ENCODE data around the gene WRAP73.

Gene WRAP73

GRCh38 chr1:3633344-3634058, 16.4 kb downstream of the WRAP73 start:
- no peak overlapping the region; the same call in 1 of the 2 replicates for H3K9ac ChIP-seq (ENCODE audit: low read depth, low read length)
- H3K4me3 ChIP-seq (ENCODE audit: low read depth, low read length) = no peak overlapping the region
- peaks cover 95% of the 10 kb centered on the region for H3K36me3 ChIP-seq (ENCODE audit: control insufficient read depth, insufficient read depth, low read length)
- H3K9me3 ChIP-seq (ENCODE audit: control insufficient read depth, insufficient read depth, low read length) = no peaks in the 10 kb centered on the region
- no peaks in the 10 kb centered on the region for H3K27me3 ChIP-seq (ENCODE audit: control insufficient read depth, insufficient read depth, low read length)
- H3K4me1 ChIP-seq (ENCODE audit: control insufficient read depth, insufficient read depth, low read length) = no peaks in the 10 kb centered on the region; the same call in 1 of the 2 replicates
- H3K27ac ChIP-seq (ENCODE audit: low read depth, low read length) = no peak overlapping the region

- Histone ChIP-seq H3K36me3 (ENCODE audit: control insufficient read depth, insufficient read depth, low read length) (peaks cover 95% of the 10 kb centered on the region), H3K27me3 (ENCODE audit: control insufficient read depth, insufficient read depth, low read length) (no peaks in the 10 kb centered on the region), H3K9ac (ENCODE audit: low read depth, low read length) (no peak overlapping the region), H3K27ac (ENCODE audit: low read depth, low read length) (peak overlapping the region; percentile 81), H3K9me3 (ENCODE audit: control insufficient read depth, insufficient read depth, low read length) (no peaks in the 10 kb centered on the region), H3K4me3 (ENCODE audit: low read depth, low read length) (no peak overlapping the region), H3K4me1 (ENCODE audit: control insufficient read depth, insufficient read depth, low read length) (no peaks in the 10 kb centered on the region; the same call in 1 of the 2 replicates)
Measured at GRCh38 chr1:3632716-3633343, 17.1 kb downstream of the WRAP73 start.

- H3K36me3 ChIP-seq (ENCODE audit: control insufficient read depth, insufficient read depth, low read length) = peaks cover 96% of the 10 kb centered on the region
- H3K9me3 ChIP-seq (ENCODE audit: control insufficient read depth, insufficient read depth, low read length) = no peaks in the 10 kb centered on the region
- peak overlapping the region; percentile 81 for H3K27ac ChIP-seq (ENCODE audit: low read depth, low read length)
- no peaks in the 10 kb centered on the region; the same call in 1 of the 2 replicates for H3K4me1 ChIP-seq (ENCODE audit: control insufficient read depth, insufficient read depth, low read length)
- H3K9ac ChIP-seq (ENCODE audit: low read depth, low read length) = no peak overlapping the region
- no peaks in the 10 kb centered on the region for H3K27me3 ChIP-seq (ENCODE audit: control insufficient read depth, insufficient read depth, low read length)
- H3K4me3 ChIP-seq (ENCODE audit: low read depth, low read length) = no peak overlapping the region
Measured at GRCh38 chr1:3632298-3632697, 17.6 kb downstream of the WRAP73 start.

DNA sequence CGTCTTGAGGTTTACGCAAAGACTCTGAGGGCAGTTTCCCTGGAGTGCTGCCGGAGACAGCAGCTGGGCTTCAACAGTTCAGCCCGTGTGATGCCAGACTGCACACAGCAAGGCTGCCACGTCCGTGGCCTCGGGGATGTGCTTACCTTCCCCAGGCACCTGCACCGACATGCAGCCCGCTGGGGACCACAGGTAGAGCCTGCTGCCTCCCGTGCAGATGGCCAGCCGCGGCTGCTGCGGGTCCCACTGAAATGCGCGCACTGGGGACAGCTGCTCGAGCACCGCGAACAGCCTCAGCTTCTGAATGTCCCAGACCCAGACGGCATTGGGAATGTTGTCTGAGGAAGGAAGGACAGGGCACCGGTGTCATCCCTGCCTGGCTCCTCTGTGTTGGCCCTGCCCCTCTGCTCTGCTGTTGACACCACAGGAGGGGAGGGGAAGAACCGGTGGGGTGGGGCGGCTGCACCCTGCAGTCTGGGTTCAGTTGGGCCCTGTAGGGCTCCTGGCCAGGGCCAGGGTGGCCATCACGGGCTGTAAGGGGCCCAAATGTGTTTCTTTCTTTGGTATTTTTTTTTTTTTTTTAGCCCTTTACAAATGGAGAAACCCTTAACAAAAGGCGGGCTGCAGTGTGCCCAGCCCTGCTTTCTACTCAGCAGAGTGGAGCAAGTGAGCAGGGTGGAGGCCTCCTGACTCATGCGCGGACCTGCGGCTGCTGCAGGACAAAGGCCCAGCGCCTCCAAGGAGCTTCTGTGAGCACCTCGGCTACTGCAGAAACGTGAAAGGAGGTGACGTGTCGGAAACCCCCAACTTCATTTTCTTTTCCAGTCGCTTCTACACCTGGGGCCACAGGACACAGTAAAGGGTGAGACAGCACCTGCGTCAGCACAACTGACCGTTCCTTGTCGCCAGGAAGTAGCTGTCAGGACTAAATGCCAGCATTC, 18.3 kb downstream of the WRAP73 start:
- Histone ChIP-seq H3K36me3 (ENCODE audit: control insufficient read depth, insufficient read depth, low read length) (peaks cover 91% of the 10 kb centered on the region), H3K4me1 (ENCODE audit: control insufficient read depth, insufficient read depth, low read length) (no peaks in the 10 kb centered on the region; the same call in 1 of the 2 replicates), H3K9me3 (ENCODE audit: control insufficient read depth, insufficient read depth, low read length) (no peaks in the 10 kb centered on the region), H3K27ac (ENCODE audit: low read depth, low read length) (peak overlapping the region; percentile 81), H3K9ac (ENCODE audit: low read depth, low read length) (no peak overlapping the region), H3K27me3 (ENCODE audit: control insufficient read depth, insufficient read depth, low read length) (no peaks in the 10 kb centered on the region), H3K4me3 (ENCODE audit: low read depth, low read length) (no peak overlapping the region)

DNA sequence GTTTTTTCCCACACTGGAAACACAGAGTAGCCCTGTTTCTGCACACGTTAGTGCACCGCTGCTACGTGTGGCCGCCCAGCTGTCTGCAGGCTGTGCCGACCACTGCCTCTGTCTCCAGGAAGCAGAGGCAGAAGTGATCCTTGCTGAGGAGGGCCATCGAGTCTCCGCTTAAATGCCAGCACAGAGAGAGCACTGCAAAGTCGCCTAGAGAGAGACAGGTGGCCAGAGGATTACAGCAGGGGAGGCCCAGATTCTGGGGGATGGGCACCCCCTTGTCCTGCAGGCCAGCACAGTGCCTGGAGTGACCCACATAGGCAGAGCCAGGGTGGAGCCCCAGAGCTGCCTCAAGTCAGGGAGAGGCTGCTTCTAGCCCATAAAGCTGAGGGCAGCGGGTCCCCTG, 19.0 kb downstream of the WRAP73 start:
- Histone ChIP-seq H3K27me3 (ENCODE audit: control insufficient read depth, insufficient read depth, low read length) (no peaks in the 10 kb centered on the region), H3K4me3 (ENCODE audit: low read depth, low read length) (no peak overlapping the region), H3K9ac (ENCODE audit: low read depth, low read length) (no peak overlapping the region), H3K4me1 (ENCODE audit: control insufficient read depth, insufficient read depth, low read length) (peaks cover under 1% of the 10 kb centered on the region; the same call in 1 of the 2 replicates), H3K36me3 (ENCODE audit: control insufficient read depth, insufficient read depth, low read length) (peaks cover 84% of the 10 kb centered on the region), H3K27ac (ENCODE audit: low read depth, low read length) (peak overlapping the region; percentile 81), H3K9me3 (ENCODE audit: control insufficient read depth, insufficient read depth, low read length) (no peaks in the 10 kb centered on the region)

- Histone ChIP-seq H3K36me3 (ENCODE audit: control insufficient read depth, insufficient read depth, low read length) (peaks cover 77% of the 10 kb centered on the region), H3K27me3 (ENCODE audit: control insufficient read depth, insufficient read depth, low read length) (no peaks in the 10 kb centered on the region), H3K4me3 (ENCODE audit: low read depth, low read length) (no peak overlapping the region), H3K9me3 (ENCODE audit: control insufficient read depth, insufficient read depth, low read length) (no peaks in the 10 kb centered on the region), H3K9ac (ENCODE audit: low read depth, low read length) (no peak overlapping the region), H3K4me1 (ENCODE audit: control insufficient read depth, insufficient read depth, low read length) (peaks cover 5% of the 10 kb centered on the region; the same call in 1 of the 2 replicates), H3K27ac (ENCODE audit: low read depth, low read length) (no peak overlapping the region)
Measured at GRCh38 chr1:3630161-3630611, 19.7 kb downstream of the WRAP73 start.

- Histone ChIP-seq H3K9ac (ENCODE audit: low read depth, low read length) (no peak overlapping the region), H3K4me1 (ENCODE audit: control insufficient read depth, insufficient read depth, low read length) (peaks cover 5% of the 10 kb centered on the region; the same call in 1 of the 2 replicates), H3K27ac (ENCODE audit: low read depth, low read length) (no peak overlapping the region), H3K36me3 (ENCODE audit: control insufficient read depth, insufficient read depth, low read length) (peaks cover 72% of the 10 kb centered on the region), H3K4me3 (ENCODE audit: low read depth, low read length) (no peak overlapping the region), H3K9me3 (ENCODE audit: control insufficient read depth, insufficient read depth, low read length) (no peaks in the 10 kb centered on the region), H3K27me3 (ENCODE audit: control insufficient read depth, insufficient read depth, low read length) (no peaks in the 10 kb centered on the region)
Measured at GRCh38 chr1:3629561-3630160, 20.2 kb downstream of the WRAP73 start.

GRCh38 chr1:3628445-3628844, 21.5 kb downstream of the WRAP73 start:
- no peaks in the 10 kb centered on the region for H3K27me3 ChIP-seq (ENCODE audit: control insufficient read depth, insufficient read depth, low read length)
- peaks cover 10% of the 10 kb centered on the region; the same call in 1 of the 2 replicates for H3K4me1 ChIP-seq (ENCODE audit: control insufficient read depth, insufficient read depth, low read length)
- no peaks in the 10 kb centered on the region for H3K9me3 ChIP-seq (ENCODE audit: control insufficient read depth, insufficient read depth, low read length)
- H3K4me3 ChIP-seq (ENCODE audit: low read depth, low read length) = no peak overlapping the region
- H3K36me3 ChIP-seq (ENCODE audit: control insufficient read depth, insufficient read depth, low read length) = peaks cover 60% of the 10 kb centered on the region
- no peak overlapping the region for H3K27ac ChIP-seq (ENCODE audit: low read depth, low read length)
- H3K9ac ChIP-seq (ENCODE audit: low read depth, low read length) = no peak overlapping the region

DNA sequence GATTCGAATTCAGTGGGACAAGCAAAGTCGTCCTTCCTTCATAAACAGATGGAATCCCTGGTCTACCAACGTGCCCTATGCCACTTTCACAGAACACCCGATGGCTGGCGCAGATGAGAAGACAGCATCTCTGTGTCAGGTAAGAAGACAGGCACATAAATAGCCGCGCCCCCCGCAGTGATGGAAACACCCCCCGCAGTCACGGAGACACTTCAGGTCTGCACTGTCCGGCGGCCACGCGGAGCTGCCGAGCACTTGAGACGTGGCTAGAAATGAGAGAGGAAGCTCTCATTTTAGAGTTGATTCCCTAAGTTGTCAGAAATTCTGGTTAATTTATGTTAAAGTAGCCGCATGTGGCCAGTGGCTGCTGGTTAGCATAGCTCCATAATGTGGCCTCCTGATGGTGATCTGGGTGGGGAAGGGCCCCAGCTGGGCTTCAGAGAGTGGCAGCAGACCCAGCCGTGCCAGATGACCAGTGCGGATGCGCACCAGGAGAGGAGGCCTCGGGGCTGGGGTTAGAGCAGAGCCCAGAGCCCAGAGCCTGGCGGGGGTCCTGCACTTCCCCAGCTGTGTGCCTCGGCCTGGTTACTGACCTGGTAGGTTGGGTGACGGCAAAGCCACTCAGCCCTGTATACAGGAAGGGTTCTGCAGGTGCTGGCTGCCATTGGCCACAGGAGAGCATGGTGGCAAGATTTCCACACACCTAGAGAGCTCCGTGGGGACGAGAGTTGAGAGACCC, 22.2 kb downstream of the WRAP73 start:
- Histone ChIP-seq H3K4me1 (ENCODE audit: control insufficient read depth, insufficient read depth, low read length) (peaks cover 10% of the 10 kb centered on the region; the same call in 1 of the 2 replicates), H3K36me3 (ENCODE audit: control insufficient read depth, insufficient read depth, low read length) (peaks cover 53% of the 10 kb centered on the region), H3K9ac (ENCODE audit: low read depth, low read length) (no peak overlapping the region), H3K27me3 (ENCODE audit: control insufficient read depth, insufficient read depth, low read length) (no peaks in the 10 kb centered on the region), H3K27ac (ENCODE audit: low read depth, low read length) (no peak overlapping the region), H3K9me3 (ENCODE audit: control insufficient read depth, insufficient read depth, low read length) (no peaks in the 10 kb centered on the region), H3K4me3 (ENCODE audit: low read depth, low read length) (no peak overlapping the region)

- no peaks in the 10 kb centered on the region for H3K27me3 ChIP-seq (ENCODE audit: control insufficient read depth, insufficient read depth, low read length)
- H3K9ac ChIP-seq (ENCODE audit: low read depth, low read length) = no peak overlapping the region
- peak overlapping the region; percentile 78 for H3K4me3 ChIP-seq (ENCODE audit: low read depth, low read length)
- H3K9me3 ChIP-seq (ENCODE audit: control insufficient read depth, insufficient read depth, low read length) = no peaks in the 10 kb centered on the region
- no peak overlapping the region for H3K27ac ChIP-seq (ENCODE audit: low read depth, low read length)
- H3K36me3 ChIP-seq (ENCODE audit: control insufficient read depth, insufficient read depth, low read length) = peaks cover 39% of the 10 kb centered on the region
- H3K4me1 ChIP-seq (ENCODE audit: control insufficient read depth, insufficient read depth, low read length) = 0 out of 2 replicates have a peak, but pooled peaks cover 10% of the 10 kb centered on the region
Measured at GRCh38 chr1:3626025-3626424, 23.9 kb downstream of the WRAP73 start.
